K562 (cell line): ENCODE measurements around the gene TMEFF2. TPM values are rescaled to one million over a fixed set of nuclear protein-coding genes. Genes with fewer than 3 reads are reported as not detected.

Source experiments
- ATAC-seq: fragments of 200-7000 bp; cut with Tn5 transposase; 3 replicates; pipeline ENCODE4 v1.9.1; 2020; ENCODE audit warnings: moderate library complexity
- BruUV-seq: library from RNA; stranded (reverse); fragments of 400-500 nt; replicated peaks from 2 replicates; lab custom pipeline; 2021; lab: Mats Ljungman, UMichigan
- CTCF ChIA-PET: fragments of 300-600 bp; formaldehyde crosslinking; extraction: SDS; loops from one replicate; lab custom pipeline; 2021; ENCODE audit warnings: low intra/inter-chr PET ratio; lab: Yijun Ruan, JAX
- POLR2A ChIA-PET: fragments of 300-600, 350-650 bp; sonication (Branson Sonifier 250); formaldehyde crosslinking; extraction: SDS; loops from one replicate; lab custom pipeline; 2021; ENCODE audit warnings: antibody characterized with exemption, inconsistent platforms; lab: Yijun Ruan, JAX
- DNase-seq, 4 experiments: peaks; one replicate each; pipeline versions ENCODE4 v3.0.0 to v3.0.0-alpha.2; 2011 to 2018; ENCODE audit warnings: low spot score in 3 of 4, mixed read lengths in 3 of 4; ENCODE audit errors: extremely low read depth in 1 of 4
- FAIRE-seq: peaks from 2 replicates; lab custom pipeline; 2011; peaks lifted over from hg19 to GRCh38; lab: Jason Lieb, UNC
- H2AFZ ChIP-seq: 2 replicates; pipeline ENCODE4 v1.6.0; 2011; ENCODE audit warnings: low read depth, low read length, control low read depth, inconsistent platforms
- H3K27ac ChIP-seq: fragments of 200-600 bp; 3 replicates; pipeline ENCODE4 v1.8.0; 2011; ENCODE audit warnings: low read depth, mild to moderate bottlenecking, control low read depth, inconsistent platforms, low read length, moderate library complexity, mixed read lengths; ENCODE audit errors: extremely low read depth
- H3K27me3 ChIP-seq, 2 experiments: fragments of 300-600 bp in 1 of 2; 2 replicates in 1 of 2; 3 replicates in 1 of 2; pipeline versions ENCODE4 v1.6.0 to v1.8.0; 2011; ENCODE audit warnings: inconsistent platforms in 2 of 2, low read length in 2 of 2, mild to moderate bottlenecking in 1 of 2, mixed read lengths in 1 of 2, moderate library complexity in 1 of 2; ENCODE audit not compliant: control insufficient read depth in 2 of 2, insufficient read depth in 2 of 2
- H3K36me3 ChIP-seq: fragments of 300-600 bp; 3 replicates; pipeline ENCODE4 v1.8.0; 2011; ENCODE audit warnings: mild to moderate bottlenecking, low read length, inconsistent platforms; ENCODE audit not compliant: control insufficient read depth, insufficient read depth
- H3K4me1 ChIP-seq, 2 experiments: fragments of 200-600 bp in 1 of 2; replicated peaks in 1 of 2; 2 replicates in 1 of 2; 3 replicates in 1 of 2; pipeline versions ENCODE4 v1.5.1 to v1.8.0; 2011; ENCODE audit warnings: inconsistent platforms in 2 of 2, low read length in 2 of 2, mild to moderate bottlenecking in 1 of 2, mixed read lengths in 1 of 2, moderate library complexity in 1 of 2; ENCODE audit not compliant: control insufficient read depth in 2 of 2, insufficient read depth in 2 of 2
- H3K4me2 ChIP-seq: 2 replicates; pipeline ENCODE4 v1.6.1; 2011; ENCODE audit warnings: low read length, control low read depth, inconsistent platforms, mixed read lengths; ENCODE audit not compliant: insufficient read depth
- H3K4me3 ChIP-seq: fragments of 200-600 bp; sonication (generic), shearing (Covaris generic); 2 replicates; pipeline ENCODE4 v1.5.1; 2016; ENCODE audit warnings: control low read depth, inconsistent platforms
- H3K79me2 ChIP-seq: fragments of 200-600 bp; 3 replicates; pipeline ENCODE4 v1.8.0; 2011; ENCODE audit warnings: low read length, inconsistent platforms; ENCODE audit not compliant: control insufficient read depth, insufficient read depth
- H3K9ac ChIP-seq, 2 experiments: 2 replicates each; pipeline versions ENCODE4 v1.6.0 to v1.6.1; 2011; ENCODE audit warnings: low read depth in 2 of 2, low read length in 2 of 2, control low read depth in 1 of 2, inconsistent platforms in 1 of 2, mild to moderate bottlenecking in 1 of 2, mixed read lengths in 1 of 2; ENCODE audit not compliant: insufficient read depth in 1 of 2
- H3K9me1 ChIP-seq: one replicate; pipeline ENCODE4 v1.6.0; 2011; ENCODE audit warnings: inconsistent platforms, mild to moderate bottlenecking, low read length, moderate library complexity; ENCODE audit not compliant: control insufficient read depth, insufficient read depth
- H3K9me3 ChIP-seq: replicated peaks from 2 replicates; pipeline ENCODE4 v1.5.1; 2011; ENCODE audit warnings: low read depth, low read length, inconsistent platforms; ENCODE audit not compliant: control insufficient read depth, insufficient read depth
- H4K20me1 ChIP-seq: replicated peaks from 2 replicates; pipeline ENCODE4 v1.6.1; 2011; ENCODE audit warnings: low read length, inconsistent platforms, mixed read lengths; ENCODE audit not compliant: control insufficient read depth, insufficient read depth
- CTCF ChIP-seq, 3 experiments: IDR thresholded peaks in 2 of 3; conservative IDR thresholded peaks in 1 of 3; 2 replicates each; pipeline ENCODE4 v1.5.1; 2011 to 2012; ENCODE audit warnings: low read length in 3 of 3, mild to moderate bottlenecking in 3 of 3, control low read depth in 2 of 3, improper control_type of control experiment in 1 of 3, inconsistent platforms in 1 of 3, low read depth in 1 of 3, mixed read lengths in 1 of 3, moderate library complexity in 1 of 3; ENCODE audit not compliant: insufficient read depth in 2 of 3
- E2F4 ChIP-seq: sonication (generic); formaldehyde crosslinking; IDR thresholded peaks from 2 replicates; pipeline ENCODE4 v1.8.0; 2022; ENCODE audit warnings: mild to moderate bottlenecking, low read depth, missing genetic modification reagents
- FOXO4 ChIP-seq: fragments of 450-650 bp; formaldehyde crosslinking; IDR thresholded peaks from 2 replicates; pipeline ENCODE4 v1.4.0; 2020; ENCODE audit warnings: mild to moderate bottlenecking, moderate library complexity
- RAD21 ChIP-seq, 2 experiments: fragments of 250-450 bp in 1 of 2; fragments of 450-650 bp in 1 of 2; sonication (Bioruptor Pico) in 1 of 2; formaldehyde crosslinking in 1 of 2; IDR thresholded peaks in 1 of 2; conservative IDR thresholded peaks in 1 of 2; 2 replicates each; pipeline versions ENCODE4 v1.4.0 to v1.8.0; 2020 to 2022; ENCODE audit warnings: mild to moderate bottlenecking in 2 of 2, moderate library complexity in 1 of 2
- SETDB1 ChIP-seq: IDR thresholded peaks from one replicate; pipeline ENCODE4 v1.6.1; 2012; ENCODE audit warnings: low read length, control low read depth, inconsistent platforms
- WGBS: fragments of 100-300 bp; shearing (Covaris generic); methylation state at CpG from one replicate; pipeline ENCODE4 v1.1.6; 2016; ENCODE audit warnings: low coverage, mixed read lengths; ENCODE audit not compliant: insufficient coverage; ENCODE audit errors: missing lambda C conversion rate; 5-methylcytosine and 5-hydroxymethylcytosine counted together
- in situ Hi-C: fragments of 300-500 bp; cut with MboI; formaldehyde crosslinking; loops from 4 replicates; pipeline ENCODE4 v1.15.0; 2018; ENCODE audit warnings: inconsistent platforms, mixed read lengths
- intact Hi-C: fragments of 100-400 bp; cut with micrococcal nuclease; formaldehyde crosslinking; loops from 2 replicates; pipeline ENCODE4 v1.14.2; 2022
- polyA plus RNA-seq, 8 experiments: library from polyadenylated mRNA; depleted of rRNA in 4 of 8; stranded (reverse) in 5 of 8; unstranded in 3 of 8; fragments of >200 nt; fragmentation: Nextera tagmentation in 2 of 8; fragmentation: Illumina TruSeq in 1 of 8; extraction: Ambion mirVana in 2 of 8; extraction: Trizol in 1 of 8; gene quantifications; 2 replicates each; pipeline versions ENCODE4 v1.2.1 to v1.2.3, GENCODE V29; 2011 to 2014; ENCODE audit warnings: inconsistent platforms in 1 of 8, missing spikeins in 1 of 8
- total RNA-seq, 7 experiments: library from RNA; depleted of rRNA in 6 of 7; stranded (reverse); fragments of >200 nt in 6 of 7; fragmentation: Illumina TruSeq in 2 of 7; extraction: Trizol in 2 of 7; gene quantifications; 2 replicates each; pipeline versions ENCODE4 v1.2.1 to v1.2.3, GENCODE V29; 2011 to 2021; ENCODE audit warnings: low replicate concordance in 1 of 7

TMEFF2 gene
- total and polyA plus RNA-seq, 9 of the 15 experiments (the other 6 are each of a cell fraction or from before 2014, with no cell fraction given): 1.4 TPM; not detected in 8

- WGBS: 97% methylated on average over 6 of the region's 6 CpGs
- Histone ChIP-seq H3K36me3 (peaks cover 2% of the 10 kb centered on the region; the same call in 1 of the 3 replicates), H4K20me1 (no peaks in the 10 kb centered on the region), H3K9me1 (no peaks in the 10 kb centered on the region), H2AFZ (no peak overlapping the region), H3K27me3 (no peaks in the 10 kb centered on the region), H3K4me1 (peaks cover 0 to 12% of the 10 kb centered on the region in 2 experiments; a peak in 3 of 5 replicates), H3K9me3 (no peaks in the 10 kb centered on the region), H3K27ac (no peak overlapping the region), H3K4me2 (no peak overlapping the region), H3K79me2 (no peaks in the 10 kb centered on the region), H3K9ac (no peak overlapping the region), H3K4me3 (no peak overlapping the region)
- TF ChIP-seq FOXO4 (CRISPR knock-in tag) (no peak), RAD21 (CRISPR knock-in tag; conservative IDR thresholded peaks at IDR 0.05 in 1 of 2, IDR thresholded peaks at IDR 0.05 in 1 of 2) (0 out of 4 replicates have a peak, but pooled peaks of 1 of the 2 experiments have one; percentile 5), CTCF (IDR thresholded peaks at IDR 0.05 in 2 of 3, conservative IDR thresholded peaks at IDR 0.05 in 1 of 3; ENCODE audit: insufficient read depth in 2 of 3, low read depth in 1 of 3, low read length in 3 of 3) (peak in 2 of 3 experiments; percentile 9 to 13; a peak in 1 of 6 replicates), SETDB1 (no peak), E2F4 (CRISPR knock-in tag) (no peak)
- ChIA-PET CTCF (no interaction called here), POLR2A (no interaction called here)
- intact Hi-C loops: loop anchor here (5.0 kb wide), 3 partner anchors 80 to 215 kb away; no protein-coding TSS in a partner anchor
- DNase-seq: no peak
- in situ Hi-C loops: no loop called here
- no peak for ATAC-seq
- FAIRE-seq: no peak
- BruUV-seq: no TSS peak
These were observed 247.5 kb downstream of the TMEFF2 start for GRCh38 chr2:191947235-191947634.
